Measurements from ENCODE around the gene TIMD4. TPM values are rescaled to one million over a fixed set of nuclear protein-coding genes. Genes with fewer than 3 reads are reported as not detected.

The TIMD4 gene
- polyA plus RNA-seq, 1 donor, result 1.5 TPM

Other genes starting within 250 kb of the TIMD4 start
- 0.06 TPM for gene PPP1R2B, start 112.9 kb downstream of the TIMD4 start, polyA plus RNA-seq
- gene HAVCR1, start 95.9 kb upstream of the TIMD4 start, polyA plus RNA-seq, result 0.48 TPM
- 2.3 TPM for gene HAVCR2, start 145.8 kb upstream of the TIMD4 start, polyA plus RNA-seq
- 15.1 TPM for gene MED7, start 179.6 kb upstream of the TIMD4 start, polyA plus RNA-seq
- not detected for gene GARIN3, start 203.0 kb upstream of the TIMD4 start, polyA plus RNA-seq
- 1.5 TPM for gene ITK, start 217.6 kb upstream of the TIMD4 start, polyA plus RNA-seq

Measured in large intestine (tissue), 1 donor.